KOPT-K1 (cell line): ENCODE results near the gene CPED1.

Experiments used
- H3K27ac ChIP-seq: fragments of 200-600 bp; sonication (generic); 2 replicates; pipeline ENCODE4 v1.5.1; 2016; ENCODE audit warnings: antibody characterized with exemption, mild to moderate bottlenecking, low read depth, low read length; ENCODE audit not compliant: poor library complexity, severe bottlenecking
- H3K36me3 ChIP-seq: fragments of 200-600 bp; sonication (generic); 2 replicates; pipeline ENCODE4 v1.5.1; 2017; ENCODE audit warnings: antibody characterized with exemption, mild to moderate bottlenecking, low read length, moderate library complexity; ENCODE audit not compliant: insufficient read depth
- H3K9me3 ChIP-seq: fragments of 200-600 bp; sonication (generic); 2 replicates; pipeline ENCODE4 v1.5.1; 2017; ENCODE audit warnings: antibody characterized with exemption, low read length, mild to moderate bottlenecking; ENCODE audit not compliant: insufficient read depth, poor library complexity, severe bottlenecking

CPED1 gene

DNA sequence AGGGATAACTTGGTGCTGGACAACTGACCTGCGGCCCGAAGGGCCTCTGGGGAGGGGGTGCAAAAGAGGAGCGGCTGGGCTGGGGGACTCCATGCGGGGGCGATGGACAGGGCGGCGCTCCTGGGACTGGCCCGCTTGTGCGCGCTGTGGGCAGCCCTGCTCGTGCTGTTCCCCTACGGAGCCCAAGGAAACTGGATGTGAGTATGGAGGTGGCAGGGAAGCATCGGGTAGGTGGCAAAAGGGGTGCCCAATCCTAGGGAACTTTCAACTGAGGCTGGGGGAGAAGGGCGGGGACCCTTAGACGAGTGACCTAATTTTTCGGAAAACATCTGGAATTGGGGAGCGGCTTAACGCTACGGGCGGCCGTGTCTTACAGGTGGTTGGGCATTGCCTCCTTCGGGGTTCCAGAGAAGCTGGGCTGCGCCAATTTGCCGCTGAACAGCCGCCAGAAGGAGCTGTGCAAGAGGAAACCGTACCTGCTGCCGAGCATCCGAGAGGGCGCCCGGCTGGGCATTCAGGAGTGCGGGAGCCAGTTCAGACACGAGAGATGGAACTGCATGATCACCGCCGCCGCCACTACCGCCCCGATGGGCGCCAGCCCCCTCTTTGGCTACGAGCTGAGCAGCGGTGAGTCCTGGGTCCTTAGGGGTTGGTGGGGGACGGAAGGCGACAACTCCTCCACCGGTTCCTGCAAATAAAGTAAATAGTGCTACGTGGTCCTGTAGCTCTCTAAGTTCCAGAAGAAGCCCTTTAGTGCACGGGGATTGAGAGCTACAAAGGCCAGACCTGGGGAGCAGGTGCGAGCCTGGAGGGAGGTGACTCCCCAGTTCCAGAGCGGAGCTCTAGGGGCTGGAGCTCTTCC lies 340.9 kb downstream of the CPED1 start:
- Histone ChIP-seq H3K27ac (no peak overlapping the region), H3K9me3 (no peaks in the 10 kb centered on the region), H3K36me3 (no peaks in the 10 kb centered on the region)

DNA sequence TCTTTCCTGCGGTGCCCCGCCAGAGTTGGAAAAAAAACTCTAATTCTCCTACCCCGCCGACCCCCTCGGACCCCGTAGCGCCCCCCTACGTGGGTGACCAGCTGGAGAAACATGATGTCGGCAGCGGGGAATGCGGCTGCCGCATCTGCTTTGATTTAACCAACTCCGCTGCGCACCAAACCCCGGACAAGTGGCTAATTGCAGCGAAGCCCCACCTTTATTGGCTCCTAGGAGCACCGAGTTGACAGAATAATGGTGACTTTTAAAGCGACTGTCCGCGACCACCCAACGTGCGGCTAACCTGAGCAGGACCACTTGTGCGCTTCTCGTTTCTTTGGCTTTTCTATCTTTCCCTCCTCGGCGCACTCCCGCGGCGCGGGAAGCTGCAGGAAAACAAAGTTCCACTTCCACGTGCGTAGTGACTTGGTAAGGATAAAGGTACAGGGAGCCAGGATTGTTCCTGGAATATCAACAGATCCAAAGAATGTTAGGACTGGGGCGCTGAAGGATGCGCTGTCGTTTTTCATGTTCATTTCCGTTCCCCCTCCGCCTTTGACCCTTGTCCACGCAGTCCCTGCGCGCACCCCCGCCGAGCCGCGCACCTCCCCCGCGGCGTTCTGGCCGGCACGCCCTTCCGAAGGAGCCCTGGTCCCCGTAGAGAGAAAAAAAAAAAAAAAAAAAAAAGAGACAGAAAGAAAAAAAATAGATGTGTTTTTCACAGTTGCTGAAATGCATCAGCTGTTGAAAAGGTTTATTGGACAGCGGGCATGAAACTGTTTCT lies 341.7 kb downstream of the CPED1 start:
- Histone ChIP-seq H3K9me3 (no peaks in the 10 kb centered on the region), H3K36me3 (no peaks in the 10 kb centered on the region), H3K27ac (no peak overlapping the region)

DNA sequence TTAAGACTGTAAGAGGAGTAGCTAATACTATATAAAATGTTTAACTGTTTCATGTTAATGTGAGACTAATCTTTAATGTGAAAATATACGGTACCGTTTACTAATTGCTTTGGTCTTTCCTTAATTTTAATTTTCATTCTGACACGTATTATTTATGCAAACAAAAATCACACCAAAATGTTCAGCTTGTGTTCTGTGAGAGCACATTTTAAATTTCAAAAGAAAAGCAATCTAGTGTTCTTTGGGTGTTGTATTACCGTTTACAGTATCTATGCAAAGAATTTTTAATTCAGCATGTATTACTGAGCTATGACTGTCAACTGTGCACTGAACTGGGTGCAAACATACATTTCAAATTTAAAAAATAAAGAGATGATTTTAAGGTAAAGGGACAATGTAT lies 342.5 kb downstream of the CPED1 start:
- H3K9me3 ChIP-seq, result no peaks in the 10 kb centered on the region
- no peak overlapping the region for H3K27ac ChIP-seq
- no peaks in the 10 kb centered on the region for H3K36me3 ChIP-seq

DNA sequence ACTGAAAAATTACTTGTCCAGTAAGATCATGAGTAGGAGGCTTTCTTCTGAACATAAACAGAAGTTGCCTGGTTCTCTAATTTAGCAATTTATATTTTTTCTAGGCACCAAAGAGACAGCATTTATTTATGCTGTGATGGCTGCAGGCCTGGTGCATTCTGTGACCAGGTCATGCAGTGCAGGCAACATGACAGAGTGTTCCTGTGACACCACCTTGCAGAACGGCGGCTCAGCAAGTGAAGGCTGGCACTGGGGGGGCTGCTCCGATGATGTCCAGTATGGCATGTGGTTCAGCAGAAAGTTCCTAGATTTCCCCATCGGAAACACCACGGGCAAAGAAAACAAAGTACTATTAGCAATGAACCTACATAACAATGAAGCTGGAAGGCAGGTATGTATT lies 343.1 kb downstream of the CPED1 start:
- H3K27ac ChIP-seq, result no peak overlapping the region
- no peaks in the 10 kb centered on the region for H3K36me3 ChIP-seq
- no peaks in the 10 kb centered on the region for H3K9me3 ChIP-seq

DNA sequence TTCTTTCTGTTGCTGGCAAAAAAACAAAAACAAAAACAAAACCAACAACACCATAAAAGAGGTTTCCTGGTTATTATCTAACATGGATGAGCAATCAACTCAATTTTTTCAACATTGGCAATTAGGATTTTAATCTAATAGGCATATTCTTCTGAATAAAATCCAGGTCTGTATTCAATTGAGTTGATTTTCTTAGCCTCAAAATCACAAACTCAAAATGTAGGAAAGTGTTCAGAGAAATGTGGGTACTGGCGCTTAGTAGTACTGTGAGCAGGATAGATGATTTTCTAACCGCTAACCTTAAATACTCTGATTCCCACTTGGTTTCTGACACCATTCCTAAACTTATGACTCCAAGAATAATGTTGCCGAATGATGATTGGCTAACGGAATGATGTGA lies 345.9 kb downstream of the CPED1 start:
- Histone ChIP-seq H3K27ac (no peak overlapping the region), H3K36me3 (no peaks in the 10 kb centered on the region), H3K9me3 (no peaks in the 10 kb centered on the region)

DNA sequence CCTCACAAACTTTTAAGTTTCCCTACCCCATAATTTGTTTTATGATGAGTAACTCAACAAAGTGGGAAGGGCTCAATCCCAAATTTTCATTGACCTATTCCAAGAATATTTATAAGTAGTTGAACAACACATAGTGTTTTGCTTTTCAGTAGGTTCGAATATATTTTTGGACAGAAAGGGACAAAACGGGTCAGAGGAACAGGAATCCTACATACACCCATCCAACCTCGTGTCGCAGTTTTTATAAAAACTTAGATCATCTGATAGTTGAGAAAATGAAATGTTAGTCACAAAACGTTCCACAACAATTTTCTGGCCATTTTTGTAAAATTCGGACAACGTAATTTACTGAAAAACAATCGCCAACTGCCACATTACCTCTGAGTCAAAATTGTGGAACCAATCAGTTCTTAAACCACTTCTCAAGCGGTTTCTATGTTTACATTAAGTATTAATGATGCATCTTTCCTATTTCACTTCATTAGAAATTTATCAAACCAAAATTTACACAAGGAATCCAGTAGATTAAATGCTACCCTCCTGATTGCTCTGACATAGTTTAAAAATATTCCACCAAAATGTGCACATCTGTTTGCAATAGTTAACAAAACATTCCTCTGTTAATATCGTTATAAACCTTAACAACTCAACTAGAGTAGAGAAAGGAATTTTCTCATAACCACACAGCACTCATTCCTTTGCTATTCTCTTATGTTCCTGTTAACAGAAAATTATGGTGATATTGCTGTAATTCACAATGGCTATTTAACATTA lies 346.6 kb downstream of the CPED1 start:
- H3K36me3 ChIP-seq, result no peaks in the 10 kb centered on the region
- no peak overlapping the region for H3K27ac ChIP-seq
- no peaks in the 10 kb centered on the region for H3K9me3 ChIP-seq

DNA sequence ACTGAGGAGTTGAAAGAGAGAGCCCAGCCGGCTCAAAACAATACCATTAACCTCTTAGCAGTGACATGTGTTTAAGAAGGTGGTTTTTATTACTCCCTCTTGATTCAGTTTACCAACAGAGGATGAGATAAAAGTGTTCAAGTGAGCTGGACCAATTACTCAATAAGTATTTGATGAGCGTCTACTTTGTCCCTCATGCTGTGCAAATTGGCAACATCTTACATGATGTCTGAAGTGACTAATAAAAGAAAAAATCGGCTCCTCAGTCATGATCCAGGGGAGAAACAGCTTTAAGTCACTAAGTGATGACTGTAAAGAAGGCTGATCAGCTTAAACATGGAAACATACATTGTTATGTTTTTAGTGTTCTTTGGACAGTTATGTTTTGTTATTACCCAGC lies 348.1 kb downstream of the CPED1 start:
- Histone ChIP-seq H3K9me3 (no peaks in the 10 kb centered on the region), H3K27ac (no peak overlapping the region), H3K36me3 (no peaks in the 10 kb centered on the region)

DNA sequence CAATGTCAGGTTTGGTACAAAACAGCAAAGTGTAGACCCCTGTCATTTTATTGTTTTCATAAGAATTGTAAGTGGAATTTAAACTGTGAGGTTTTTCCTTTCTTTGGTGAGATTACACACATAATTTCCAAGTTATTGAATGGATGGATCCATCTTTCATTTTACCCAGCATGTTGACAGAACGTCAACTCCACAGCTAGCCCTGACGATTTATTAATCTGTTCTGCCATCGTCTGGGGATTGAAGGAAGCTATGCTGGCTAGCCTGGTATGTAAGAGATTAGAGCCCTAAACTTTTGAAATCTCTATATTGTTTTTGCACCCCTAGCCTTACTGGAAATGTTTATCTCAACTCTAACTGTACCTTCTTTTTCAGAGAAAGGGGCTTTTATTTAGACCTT lies 348.9 kb downstream of the CPED1 start:
- Histone ChIP-seq H3K27ac (no peak overlapping the region), H3K9me3 (no peaks in the 10 kb centered on the region), H3K36me3 (peaks cover 2% of the 10 kb centered on the region; the same call in 1 of the 2 replicates)

DNA sequence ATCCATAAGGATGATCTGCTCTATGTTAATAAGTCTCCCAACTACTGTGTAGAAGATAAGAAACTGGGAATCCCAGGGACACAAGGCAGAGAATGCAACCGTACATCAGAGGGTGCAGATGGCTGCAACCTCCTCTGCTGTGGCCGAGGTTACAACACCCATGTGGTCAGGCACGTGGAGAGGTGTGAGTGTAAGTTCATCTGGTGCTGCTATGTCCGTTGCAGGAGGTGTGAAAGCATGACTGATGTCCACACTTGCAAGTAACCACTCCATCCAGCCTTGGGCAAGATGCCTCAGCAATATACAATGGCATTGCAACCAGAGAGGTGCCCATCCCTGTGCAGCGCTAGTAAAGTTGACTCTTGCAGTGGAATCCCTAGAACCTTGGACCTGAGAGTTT lies 350.6 kb downstream of the CPED1 start:
- Histone ChIP-seq H3K9me3 (no peaks in the 10 kb centered on the region), H3K36me3 (peaks cover 6% of the 10 kb centered on the region; the same call in 1 of the 2 replicates), H3K27ac (no peak overlapping the region)

DNA sequence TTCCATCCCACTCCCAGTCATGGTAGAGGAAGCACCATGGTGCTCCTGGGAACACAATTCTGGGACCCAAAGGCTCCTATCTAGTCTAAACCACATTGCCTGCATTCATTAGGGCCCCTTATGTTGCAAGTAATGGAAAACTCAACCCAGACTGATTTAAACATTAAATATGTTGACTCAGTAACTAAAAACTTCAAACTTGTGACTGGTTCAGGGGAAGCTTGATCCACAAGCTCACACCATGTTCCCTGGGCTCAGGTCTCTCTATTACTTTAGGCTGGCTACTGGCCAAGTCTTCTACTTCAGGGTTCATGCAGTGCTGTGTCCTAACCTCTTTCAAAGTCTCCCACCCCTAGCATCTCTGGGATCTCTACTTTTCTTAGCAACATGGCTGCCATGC lies 353.4 kb downstream of the CPED1 start:
- H3K27ac ChIP-seq, result no peak overlapping the region
- H3K36me3 ChIP-seq, result peaks cover 11% of the 10 kb centered on the region; the same call in 1 of the 2 replicates
- no peaks in the 10 kb centered on the region for H3K9me3 ChIP-seq

DNA sequence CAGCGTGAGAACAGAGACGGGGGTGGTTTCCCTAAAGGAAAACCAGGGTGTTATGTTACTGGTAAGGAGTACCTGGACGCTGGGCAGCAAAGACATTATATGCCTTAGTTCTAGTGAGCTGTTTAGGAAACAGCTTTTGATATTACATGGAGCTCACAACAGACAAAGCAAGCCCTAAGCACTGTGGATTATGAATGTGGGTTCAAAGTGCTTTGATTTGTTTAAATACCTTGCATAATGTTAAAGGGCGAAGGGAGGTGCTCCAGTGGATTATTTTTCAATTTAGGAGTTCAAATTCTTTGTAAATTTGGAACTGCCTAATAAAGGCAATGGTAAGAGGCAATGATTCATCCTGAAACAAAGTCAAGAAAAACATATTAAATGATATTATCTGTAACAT lies 354.1 kb downstream of the CPED1 start:
- peaks cover 15% of the 10 kb centered on the region; the same call in 1 of the 2 replicates for H3K36me3 ChIP-seq
- no peaks in the 10 kb centered on the region for H3K9me3 ChIP-seq
- no peak overlapping the region for H3K27ac ChIP-seq

DNA sequence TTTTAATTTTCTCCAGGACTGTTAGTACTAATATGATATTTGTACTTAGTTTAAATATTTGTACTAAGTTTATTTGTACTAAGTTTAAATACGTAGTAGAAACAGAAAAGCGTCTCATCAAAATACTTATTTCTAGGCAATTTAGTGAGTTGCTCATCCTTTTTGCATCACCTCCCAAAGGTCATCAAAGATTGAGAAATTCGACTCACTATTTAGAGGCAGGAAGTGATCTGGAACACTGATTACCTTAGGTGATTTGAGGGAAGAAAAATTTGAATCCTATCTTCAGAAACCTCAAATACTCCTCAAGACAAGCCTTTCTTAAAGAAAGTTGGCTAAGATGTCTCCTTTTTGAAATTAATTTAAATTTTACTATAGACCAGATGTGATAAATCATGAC lies 354.8 kb downstream of the CPED1 start:
- Histone ChIP-seq H3K9me3 (no peaks in the 10 kb centered on the region), H3K27ac (no peak overlapping the region), H3K36me3 (peaks cover 15% of the 10 kb centered on the region; the same call in 1 of the 2 replicates)

DNA sequence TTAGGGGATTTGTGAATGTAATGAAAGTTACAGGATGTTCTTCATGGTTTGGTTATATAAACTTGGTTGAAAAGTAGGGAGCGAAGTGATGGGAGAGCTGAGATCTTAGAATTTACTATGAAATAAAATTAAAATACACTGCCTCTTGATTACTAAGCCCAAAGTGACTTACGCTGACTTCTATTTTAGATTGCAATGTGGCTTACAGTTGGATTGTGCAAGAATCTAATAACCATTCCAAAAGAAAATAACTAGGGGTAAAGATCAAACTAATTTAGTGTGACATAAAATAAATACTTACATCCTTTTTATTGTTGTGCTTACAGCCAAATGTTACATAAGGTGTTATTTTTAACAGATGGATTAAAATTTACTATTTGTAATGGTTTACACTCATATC lies 355.6 kb downstream of the CPED1 start:
- Histone ChIP-seq H3K27ac (no peak overlapping the region), H3K9me3 (no peaks in the 10 kb centered on the region)

DNA sequence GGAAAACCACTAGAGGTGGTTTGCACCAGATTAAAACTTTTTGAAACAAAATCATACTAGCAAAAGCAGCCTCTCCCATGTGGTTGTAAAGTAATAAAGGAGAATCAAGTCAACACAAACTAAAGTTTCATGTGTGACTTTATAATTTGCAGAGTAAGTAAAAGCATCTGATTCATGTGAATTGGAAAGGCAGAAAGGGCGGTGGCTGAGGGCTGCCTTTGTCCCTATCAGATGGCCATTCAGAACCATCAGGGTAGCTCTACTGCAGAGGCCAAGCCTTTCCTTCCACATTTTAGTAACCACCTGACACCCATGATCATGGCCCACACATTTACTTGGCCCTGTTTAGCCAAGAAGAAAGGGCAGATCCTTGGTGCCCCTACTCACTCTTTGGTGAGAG lies 356.0 kb downstream of the CPED1 start:
- no peaks in the 10 kb centered on the region for H3K9me3 ChIP-seq
- peaks cover 15% of the 10 kb centered on the region; the same call in 1 of the 2 replicates for H3K36me3 ChIP-seq
- no peak overlapping the region for H3K27ac ChIP-seq

More for the DNA sequence above, 355.6 kb downstream of the CPED1 start:
- H3K36me3 ChIP-seq, result peaks cover 15% of the 10 kb centered on the region; the same call in 1 of the 2 replicates
